Hematopoietic multipotent progenitor cell treated with erythropoietin and hydrocortisone succinate and interleukin-3 and kit ligand, for 15 days (in vitro differentiated cells): ENCODE measurements around the gene RPLP2.

Experiments
- DNase-seq: peaks from one replicate; pipeline ENCODE4 v3.0.0-alpha.2; 2015; ENCODE audit warnings: low spot score

RPLP2 gene

GRCh38 chr11:809287-810039 lies at the start of gene RPLP2:
Gene RPLP2, plus strand, starts transcription at chr11:809967. Its CDS starts 268 bp downstream, at chr11:810235.
- DNase-seq: peak; percentile 99

- DNase-seq: no peak
These were observed 49.5 kb upstream of the RPLP2 start for GRCh38 chr11:760236-760635.

GRCh38 chr11:761526-762108 lies 48.1 kb upstream of the RPLP2 start:
- DNase-seq: no peak

- peak; percentile 49 for DNase-seq
These were observed 47.2 kb upstream of the RPLP2 start for GRCh38 chr11:762421-763072.

GRCh38 chr11:763073-763463 lies 46.7 kb upstream of the RPLP2 start:
- DNase-seq: no peak

GRCh38 chr11:763549-764321 lies 46.0 kb upstream of the RPLP2 start:
- DNase-seq: no peak

- DNase-seq: no peak
These were observed 45.3 kb upstream of the RPLP2 start for GRCh38 chr11:764322-765024.

GRCh38 chr11:765025-765801 lies 44.6 kb upstream of the RPLP2 start:
- DNase-seq: peak; percentile 75

- DNase-seq: no peak
These were observed 44.0 kb upstream of the RPLP2 start for GRCh38 chr11:765802-766091.

GRCh38 chr11:766106-766935 lies 43.4 kb upstream of the RPLP2 start:
- no peak for DNase-seq

GRCh38 chr11:766936-767210 lies 42.9 kb upstream of the RPLP2 start:
- no peak for DNase-seq

- no peak for DNase-seq
These were observed 42.5 kb upstream of the RPLP2 start for GRCh38 chr11:767238-767637.

- no peak for DNase-seq
These were observed 39.7 kb upstream of the RPLP2 start for GRCh38 chr11:769887-770641.

- DNase-seq: no peak
These were observed 38.8 kb upstream of the RPLP2 start for GRCh38 chr11:770642-771616.

GRCh38 chr11:771617-772204 lies 38.1 kb upstream of the RPLP2 start:
- DNase-seq: no peak

GRCh38 chr11:772429-773390 lies 37.1 kb upstream of the RPLP2 start:
- no peak for DNase-seq

- no peak for DNase-seq
These were observed 36.3 kb upstream of the RPLP2 start for GRCh38 chr11:773425-773824.
